Ovary (tissue), 9 donors: ENCODE results near the gene MAOA. TPM values are rescaled to one million over a fixed set of nuclear protein-coding genes. Genes with fewer than 3 reads are reported as not detected.

Experiments
- DNase-seq, 5 donors: peaks; one replicate each; pipeline ENCODE4 v3.0.0-alpha.2; 2019 to 2020
- H3K27ac ChIP-seq, 2 donors: fragments of 200-600 bp; one replicate each; pipeline versions ENCODE4 v1.5.1 to v1.8.0; 2019 to 2022
- H3K27me3 ChIP-seq: fragments of 200-600 bp; one replicate; pipeline ENCODE4 v1.8.0; 2022
- H3K36me3 ChIP-seq: fragments of 200-600 bp; sonication (generic); one replicate; pipeline ENCODE4 v1.5.1; 2019
- H3K4me1 ChIP-seq: one replicate; pipeline ENCODE4 v1.8.1; 2013; ENCODE audit warnings: mild to moderate bottlenecking, moderate library complexity; ENCODE audit not compliant: insufficient read depth
- H3K4me3 ChIP-seq: fragments of 200-600 bp; sonication (generic); one replicate; pipeline ENCODE4 v1.5.1; 2017
- H3K9me3 ChIP-seq, 2 donors: fragments of 200-600 bp in 1 of 2; sonication (generic) in 1 of 2; one replicate each; pipeline versions ENCODE4 v1.5.1 to v1.8.1; 2013 to 2019; ENCODE audit warnings: mild to moderate bottlenecking in 1 of 2, moderate library complexity in 1 of 2
- CTCF ChIP-seq, 3 donors: fragments of 450-650 bp in 2 of 3; fragments of 200-600 bp in 1 of 3; IDR thresholded peaks; one replicate each; pipeline versions ENCODE4 v1.5.1 to v1.8.0; 2016 to 2022; ENCODE audit warnings: antibody characterized with exemption in 3 of 3, mild to moderate bottlenecking in 1 of 3
- EP300 ChIP-seq: sonication (generic); formaldehyde crosslinking; IDR thresholded peaks from one replicate; pipeline ENCODE4 v1.6.1; 2017; ENCODE audit warnings: antibody characterized with exemption
- POLR2A ChIP-seq: fragments of 450-650 bp; IDR thresholded peaks from one replicate; pipeline ENCODE4 v1.6.1; 2017; ENCODE audit warnings: antibody characterized with exemption, mild to moderate bottlenecking, moderate library complexity
- WGBS, 3 donors: extraction: QIAGEN DNeasy Blood & Tissue Kit in 1 of 3; methylation state at CpG; one replicate each; pipeline versions ENCODE4 v1.1.5 to v1.1.7; 2013 to 2017; 5-methylcytosine and 5-hydroxymethylcytosine counted together
- intact Hi-C, 4 donors: fragments of 100-400 bp; cut with DNase I; formaldehyde crosslinking; loops; one replicate each; pipeline versions ENCODE4 v1.11.0 to v1.15.1; 2022 to 2023
- polyA plus RNA-seq, 2 donors: library from polyadenylated mRNA; stranded (reverse); fragments of 200-250 nt in 1 of 2; fragments of 350-450 nt in 1 of 2; fragmentation: Illumina TruSeq in 1 of 2; extraction: RNeasy Lipid Tissue Mini Kit (QIAGEN cat#74804) in 1 of 2; gene quantifications; one replicate each; pipeline ENCODE4 v1.2.3, GENCODE V29; 2013 to 2014
- total RNA-seq, 7 donors: library from RNA; depleted of rRNA in 2 of 7; stranded (reverse); fragments of >200 nt in 2 of 7; fragmentation: NEBNext Ultra II Directional in 3 of 7; extraction: Animal tissue kit (Norgen Biotek cat#: 25700) in 3 of 7; gene quantifications; one replicate each; pipeline versions ENCODE4 v1.1.0 to v1.2.4, GENCODE V29; 2016 to 2023
- donor health status: DM: no; HTN: no; CAD: no; lungs with moderate emphysema.
- donor health status: DM: no; HTN: no; CAD: no.
- donor health status: Bipolar disorder and iron deficiency.
- donor health status: DM: yes; HTN: yes; CAD: no.
- donor health status: DM: no; HTN: no; CAD: no.
- donor health status: DM: yes; HTN: yes; CAD: no.

Gene MAOA
- total and polyA plus RNA-seq, 9 donors = 30.7 to 121 (median 74.2) TPM

GRCh38 chrX:43679058-43679457 is 23.0 kb downstream of the MAOA start:
- no peaks in the 10 kb centered on the region for H3K36me3 ChIP-seq
- no peaks in the 10 kb centered on the region for H3K4me1 ChIP-seq
- WGBS, 3 donors = 41 to 49% (median 46%) methylated on average over 3 of the region's 3 CpGs
- no peaks in the 10 kb centered on the region for H3K9me3 ChIP-seq
- no peak overlapping the region for H3K27ac ChIP-seq
- no peaks in the 10 kb centered on the region for H3K27me3 ChIP-seq
- H3K4me3 ChIP-seq = no peak overlapping the region
- intact Hi-C loops = no loop called here
- TF ChIP-seq CTCF (IDR thresholded peaks at IDR 0.05) = no peak
- TF ChIP-seq POLR2A = no peak
- no peak for TF ChIP-seq EP300
- no peak for DNase-seq

GRCh38 chrX:43679778-43680177 is 23.7 kb downstream of the MAOA start:
- 65 to 76% (median 71%) methylated on average over 2 of the region's 2 CpGs for WGBS, 3 donors
- no peak overlapping the region for H3K27ac ChIP-seq
- H3K4me1 ChIP-seq = no peaks in the 10 kb centered on the region
- DNase-seq = no peak
- TF ChIP-seq POLR2A (no peak), EP300 (no peak), CTCF (IDR thresholded peaks at IDR 0.05) (no peak)
- H3K9me3 ChIP-seq = no peaks in the 10 kb centered on the region
- H3K27me3 ChIP-seq = no peaks in the 10 kb centered on the region
- no peak overlapping the region for H3K4me3 ChIP-seq
- intact Hi-C loops = no loop called here
- no peaks in the 10 kb centered on the region for H3K36me3 ChIP-seq

GRCh38 chrX:43682726-43683125 is 26.6 kb downstream of the MAOA start:
- H3K36me3 ChIP-seq = no peaks in the 10 kb centered on the region
- intact Hi-C loops = no loop called here
- TF ChIP-seq CTCF (IDR thresholded peaks at IDR 0.05) (no peak), EP300 (no peak)
- H3K27me3 ChIP-seq = no peaks in the 10 kb centered on the region
- no peaks in the 10 kb centered on the region for H3K4me1 ChIP-seq
- no peak for DNase-seq
- no peak overlapping the region for H3K4me3 ChIP-seq
- no peak overlapping the region for H3K27ac ChIP-seq
- H3K9me3 ChIP-seq = no peaks in the 10 kb centered on the region

- Histone ChIP-seq H3K27me3 (no peaks in the 10 kb centered on the region), H3K36me3 (no peaks in the 10 kb centered on the region), H3K4me1 (no peaks in the 10 kb centered on the region), H3K4me3 (no peak overlapping the region), H3K27ac (no peak overlapping the region), H3K9me3 (no peaks in the 10 kb centered on the region)
- intact Hi-C loops = no loop called here
- 88 to 92% (median 92%) methylated on average over 2 of the region's 2 CpGs for WGBS, 3 donors
- TF ChIP-seq POLR2A = no peak
- TF ChIP-seq CTCF (IDR thresholded peaks at IDR 0.05) = no peak
- no peak for TF ChIP-seq EP300
- DNase-seq = no peak
Measured at GRCh38 chrX:43685221-43685620, 29.1 kb downstream of the MAOA start.

GRCh38 chrX:43688586-43688985 is 32.5 kb downstream of the MAOA start:
- no peak for DNase-seq
- Histone ChIP-seq H3K9me3 (no peaks in the 10 kb centered on the region), H3K4me1 (no peaks in the 10 kb centered on the region), H3K4me3 (no peak overlapping the region), H3K36me3 (no peaks in the 10 kb centered on the region), H3K27me3 (no peaks in the 10 kb centered on the region), H3K27ac (no peak overlapping the region)
- intact Hi-C loops = no loop called here
- WGBS, 3 donors = 83 to 85% (median 83%) methylated on average over 1 of the region's 1 CpG
- TF ChIP-seq CTCF (IDR thresholded peaks at IDR 0.05) (no peak), POLR2A (no peak), EP300 (no peak)
